SK-MEL-5 (cell line): ENCODE measurements around the gene CXCL1. TPM values are rescaled to one million over a fixed set of nuclear protein-coding genes. Genes with fewer than 3 reads are reported as not detected.

ENCODE experiments used
- total RNA-seq: library from RNA; depleted of rRNA; stranded (reverse); fragments of >200 nt; shearing (Covaris generic); gene quantifications from 2 replicates; pipeline ENCODE4 v1.2.3, GENCODE V29; 2014; rRNA removed

CXCL1 gene
- total RNA-seq, 1 experiment from 2014 or later, result 76.1 TPM

Other genes with a start within 250 kb of the CXCL1 start
- not detected in 2 replicates for gene RASSF6, start 249.0 kb upstream of the CXCL1 start, total RNA-seq
- gene CXCL8, start 128.8 kb upstream of the CXCL1 start, total RNA-seq, result 11.5 and 14.8 TPM in 2 replicates
- gene CXCL6, start 32.7 kb upstream of the CXCL1 start, total RNA-seq, result not detected in 2 replicates
- not detected in 2 replicates for gene PF4V1, start 16.1 kb upstream of the CXCL1 start, total RNA-seq
- gene PF4, start 112.6 kb downstream of the CXCL1 start, total RNA-seq, result 0.83 and 1.4 TPM in 2 replicates
- gene PPBP, start 118.8 kb downstream of the CXCL1 start, total RNA-seq, result not detected in 2 replicates
- gene CXCL5, start 129.3 kb downstream of the CXCL1 start, total RNA-seq, result not detected in 2 replicates
- gene CXCL3, start 169.3 kb downstream of the CXCL1 start, total RNA-seq, result 1.5 and 2.1 TPM in 2 replicates
- gene CXCL2, start 229.8 kb downstream of the CXCL1 start, total RNA-seq, result 0.53 and 0.61 TPM in 2 replicates